HepG2 (cell line): ENCODE measurements around the gene KIF1B. TPM values are rescaled to one million over a fixed set of nuclear protein-coding genes. Genes with fewer than 3 reads are reported as not detected.

Source experiments
- KDM2A ChIP-seq: sonication (generic); formaldehyde crosslinking; IDR thresholded peaks from 2 replicates; pipeline ENCODE4 v1.4.0; 2020; ENCODE audit warnings: low read depth, missing genetic modification reagents, borderline replicate concordance
- KLF13 ChIP-seq: sonication (generic); formaldehyde crosslinking; IDR thresholded peaks from 2 replicates; pipeline ENCODE4 v1.4.0; 2020; ENCODE audit warnings: mild to moderate bottlenecking, missing genetic modification reagents
- KLF16 ChIP-seq, 2 experiments: sonication (generic) in 1 of 2; formaldehyde crosslinking in 1 of 2; IDR thresholded peaks; 2 replicates each; pipeline versions ENCODE4 v1.6.1 to v1.8.0; 2016 to 2023; ENCODE audit warnings: missing genetic modification reagents in 2 of 2, missing compliant biosample characterization in 1 of 2
- RBAK ChIP-seq: sonication (generic); formaldehyde crosslinking; IDR thresholded peaks from 2 replicates; pipeline ENCODE4 v1.5.1; 2020; ENCODE audit warnings: mild to moderate bottlenecking, missing genetic modification reagents
- SMYD3 ChIP-seq: sonication (generic); formaldehyde crosslinking; IDR thresholded peaks from 2 replicates; pipeline ENCODE4 v1.8.1; 2023; ENCODE audit warnings: mild to moderate bottlenecking, missing genetic modification reagents
- STAG1 ChIP-seq: sonication (generic); formaldehyde crosslinking; IDR thresholded peaks from 2 replicates; pipeline ENCODE4 v1.4.0; 2020; ENCODE audit warnings: missing genetic modification reagents
- ZFP1 ChIP-seq: IDR thresholded peaks from 2 replicates; pipeline ENCODE4 v1.6.1; 2016
- ZFP91 ChIP-seq: sonication (generic); formaldehyde crosslinking; IDR thresholded peaks from 2 replicates; pipeline ENCODE4 v1.9.0; 2022; ENCODE audit warnings: missing genetic modification reagents, mild to moderate bottlenecking, borderline replicate concordance
- ZNF350 ChIP-seq: sonication (generic); formaldehyde crosslinking; IDR thresholded peaks from 2 replicates; pipeline ENCODE4 v1.4.0; 2020; ENCODE audit warnings: mild to moderate bottlenecking, low read depth, missing genetic modification reagents, borderline replicate concordance
- ZNF614 ChIP-seq: IDR thresholded peaks from 2 replicates; pipeline ENCODE4 v1.6.1; 2018; ENCODE audit warnings: missing biosample characterization, missing genetic modification reagents, inconsistent platforms, borderline replicate concordance
- ZNF619 ChIP-seq: sonication (generic); formaldehyde crosslinking; IDR thresholded peaks from 2 replicates; pipeline ENCODE4 v1.4.0; 2020; ENCODE audit warnings: mild to moderate bottlenecking, missing genetic modification reagents
- ZNF629 ChIP-seq: sonication (generic); formaldehyde crosslinking; conservative IDR thresholded peaks from 2 replicates; pipeline ENCODE4 v1.5.0; 2020; ENCODE audit warnings: missing genetic modification reagents
- ZNF776 ChIP-seq: sonication (generic); formaldehyde crosslinking; IDR thresholded peaks from 2 replicates; pipeline ENCODE4 v1.4.0; 2020; ENCODE audit warnings: mild to moderate bottlenecking, missing genetic modification reagents
- polyA plus RNA-seq, 8 experiments: library from polyadenylated mRNA; depleted of rRNA in 3 of 8; stranded (reverse) in 7 of 8; unstranded in 1 of 8; fragments of >200 nt; fragmentation: Illumina TruSeq in 4 of 8; extraction: Trizol in 4 of 8; gene quantifications; 2 replicates each; pipeline versions ENCODE4 v1.2.1 to v1.2.3, GENCODE V29; 2011 to 2016; ENCODE audit warnings: low read depth in 4 of 8, missing spikeins in 1 of 8, mixed read lengths in 1 of 8; ENCODE audit not compliant: insufficient read depth in 1 of 8
- total RNA-seq, 5 experiments: library from RNA; depleted of rRNA; stranded (reverse); fragments of >200 nt; fragmentation: Illumina TruSeq; extraction: Trizol; gene quantifications; 2 replicates each; pipeline ENCODE4 v1.2.3, GENCODE V29; 2016; ENCODE audit warnings: low read depth in 1 of 5
- TF ChIP-seq, protein P1 (sequence below): sonication (generic); formaldehyde crosslinking; IDR thresholded peaks from 2 replicates; pipeline ENCODE4; 2020; ENCODE audit warnings: missing genetic modification reagents, mild to moderate bottlenecking, borderline replicate concordance

Gene KIF1B
- total and polyA plus RNA-seq, 2 of the 13 experiments (the other 11 are each of a cell fraction or from before 2014, with no cell fraction given) = 26.7 to 32.5 TPM

- peak; percentile 91; the same call in 1 of the 2 replicates for TF ChIP-seq ZFP91 (CRISPR knock-in tag)
- TF ChIP-seq KDM2A (CRISPR knock-in tag) = peak; percentile 94; the same call in 1 of the 2 replicates
- peak; percentile 43; the same call in 1 of the 2 replicates for TF ChIP-seq ZNF614
- TF ChIP-seq ZNF629 (CRISPR knock-in tag) = no peak
- 0 out of 2 replicates have a peak, but pooled peaks have one; percentile 7 for TF ChIP-seq STAG1
- no peak for TF ChIP-seq KLF13 (CRISPR knock-in tag)
- TF ChIP-seq ZNF619 (CRISPR knock-in tag) = peak; percentile 95; the same call in 1 of the 2 replicates
- TF ChIP-seq SMYD3 (CRISPR knock-in tag) = 0 out of 2 replicates have a peak, but pooled peaks have one; percentile 13
- TF ChIP-seq ZNF350 (CRISPR knock-in tag) = peak; percentile 95; the same call in 1 of the 2 replicates
- TF ChIP-seq KLF16 (CRISPR knock-in tag; IDR thresholded peaks at IDR 0.05) = peak in 1 of 2 experiments; percentile 83; a peak in 2 of 4 replicates
- TF ChIP-seq ZFP1 (CRISPR knock-in tag) = no peak; the same call in 1 of the 2 replicates
- TF ChIP-seq, protein P1, sequence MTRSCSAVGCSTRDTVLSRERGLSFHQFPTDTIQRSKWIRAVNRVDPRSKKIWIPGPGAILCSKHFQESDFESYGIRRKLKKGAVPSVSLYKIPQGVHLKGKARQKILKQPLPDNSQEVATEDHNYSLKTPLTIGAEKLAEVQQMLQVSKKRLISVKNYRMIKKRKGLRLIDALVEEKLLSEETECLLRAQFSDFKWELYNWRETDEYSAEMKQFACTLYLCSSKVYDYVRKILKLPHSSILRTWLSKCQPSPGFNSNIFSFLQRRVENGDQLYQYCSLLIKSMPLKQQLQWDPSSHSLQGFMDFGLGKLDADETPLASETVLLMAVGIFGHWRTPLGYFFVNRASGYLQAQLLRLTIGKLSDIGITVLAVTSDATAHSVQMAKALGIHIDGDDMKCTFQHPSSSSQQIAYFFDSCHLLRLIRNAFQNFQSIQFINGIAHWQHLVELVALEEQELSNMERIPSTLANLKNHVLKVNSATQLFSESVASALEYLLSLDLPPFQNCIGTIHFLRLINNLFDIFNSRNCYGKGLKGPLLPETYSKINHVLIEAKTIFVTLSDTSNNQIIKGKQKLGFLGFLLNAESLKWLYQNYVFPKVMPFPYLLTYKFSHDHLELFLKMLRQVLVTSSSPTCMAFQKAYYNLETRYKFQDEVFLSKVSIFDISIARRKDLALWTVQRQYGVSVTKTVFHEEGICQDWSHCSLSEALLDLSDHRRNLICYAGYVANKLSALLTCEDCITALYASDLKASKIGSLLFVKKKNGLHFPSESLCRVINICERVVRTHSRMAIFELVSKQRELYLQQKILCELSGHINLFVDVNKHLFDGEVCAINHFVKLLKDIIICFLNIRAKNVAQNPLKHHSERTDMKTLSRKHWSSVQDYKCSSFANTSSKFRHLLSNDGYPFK = peak; percentile 84; the same call in 1 of the 2 replicates
- peak; percentile 67; the same call in 1 of the 2 replicates for TF ChIP-seq ZNF776
- no peak for TF ChIP-seq RBAK
Observed at GRCh38 chr1:10398734-10399443, 188.5 kb downstream of the KIF1B start, which contains the start of gene PGD (continued).
